BLaER1 treated with 17β-estradiol and CSF1 and Interleukin-3, amounts not matched to agents 10 nM and 100 nM (cell line): Measurements from ENCODE around the gene SPTB.

ENCODE experiments used
- H3K27ac ChIP-seq, 11 experiments: shearing (Covaris generic); formaldehyde crosslinking; 2 replicates each; pipeline ENCODE4 v1.8.1; 2022
- H3K27me3 ChIP-seq, 11 experiments: shearing (Covaris generic); formaldehyde crosslinking; 2 replicates each; pipeline ENCODE4 v1.8.1; 2022
- H3K36me3 ChIP-seq, 11 experiments: shearing (Covaris generic); formaldehyde crosslinking; 2 replicates each; pipeline ENCODE4 v1.8.1; 2022
- H3K4me1 ChIP-seq, 10 experiments: shearing (Covaris generic); formaldehyde crosslinking; 2 replicates each; pipeline ENCODE4 v1.8.1; 2022
- H3K4me2 ChIP-seq, 11 experiments: shearing (Covaris generic); formaldehyde crosslinking; 2 replicates each; pipeline ENCODE4 v1.8.1; 2022
- H3K4me3 ChIP-seq, 10 experiments: shearing (Covaris generic); formaldehyde crosslinking; 2 replicates each; pipeline ENCODE4 v1.8.1; 2022
- H3K9ac ChIP-seq, 11 experiments: shearing (Covaris generic); formaldehyde crosslinking; 2 replicates each; pipeline ENCODE4 v1.8.1; 2022
- H3K9me3 ChIP-seq, 11 experiments: shearing (Covaris generic); formaldehyde crosslinking; replicated peaks in 1 of 11; 2 replicates each; pipeline ENCODE4 v1.8.1; 2022
- H4K20me1 ChIP-seq, 11 experiments: shearing (Covaris generic); formaldehyde crosslinking; 2 replicates each; pipeline ENCODE4 v1.8.1; 2022
- Cebpa-rat ChIP-seq, 11 experiments: shearing (Covaris generic); IDR thresholded peaks; 2 replicates each; pipeline ENCODE4 v1.8.1; 2022

Gene SPTB

DNA sequence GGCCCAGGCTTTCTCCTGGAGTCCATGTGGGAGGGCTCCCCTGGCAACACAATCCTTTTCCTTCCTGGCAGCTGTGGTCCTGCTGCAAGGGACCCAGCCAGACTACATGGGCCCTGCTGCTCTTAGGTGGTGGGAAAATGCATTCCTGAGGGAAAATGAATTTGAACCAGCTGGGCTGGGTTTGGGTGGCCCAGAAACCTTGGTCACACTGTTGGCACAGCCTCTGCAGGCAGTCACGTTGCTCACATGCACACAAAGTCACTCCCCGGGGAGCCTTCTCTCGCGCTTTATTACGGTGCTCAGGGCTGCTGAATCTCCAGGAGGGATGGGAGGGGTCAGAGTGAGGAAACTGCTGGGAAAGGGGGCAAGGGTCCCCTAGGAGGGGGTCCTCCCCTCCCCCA is 158.3 kb downstream of the SPTB start:
- no peaks in the 10 kb centered on the region for H3K36me3 ChIP-seq
- H3K4me2 ChIP-seq: peak overlapping the region; percentile 74 to 96 (median 88)
- no peak for TF ChIP-seq Cebpa-rat (IDR thresholded peaks at IDR 0.05)
- H3K4me3 ChIP-seq: no peak overlapping the region
- H4K20me1 ChIP-seq: peaks cover 0 to 9% (median 0%) of the 10 kb centered on the region in 11 experiments; a peak in 6 of 22 replicates
- H3K9ac ChIP-seq: peak overlapping the region in 3 of 11 experiments; percentile 1 to 37 (median 35); a peak in 2 of 22 replicates
- peaks cover 60 to 89% (median 82%) of the 10 kb centered on the region in 10 experiments for H3K4me1 ChIP-seq
- H3K27ac ChIP-seq: peak overlapping the region in 5 of 11 experiments; percentile 8 to 69 (median 17); a peak in 3 of 22 replicates
- no peaks in the 10 kb centered on the region for H3K9me3 ChIP-seq
- H3K27me3 ChIP-seq: no peaks in the 10 kb centered on the region

DNA sequence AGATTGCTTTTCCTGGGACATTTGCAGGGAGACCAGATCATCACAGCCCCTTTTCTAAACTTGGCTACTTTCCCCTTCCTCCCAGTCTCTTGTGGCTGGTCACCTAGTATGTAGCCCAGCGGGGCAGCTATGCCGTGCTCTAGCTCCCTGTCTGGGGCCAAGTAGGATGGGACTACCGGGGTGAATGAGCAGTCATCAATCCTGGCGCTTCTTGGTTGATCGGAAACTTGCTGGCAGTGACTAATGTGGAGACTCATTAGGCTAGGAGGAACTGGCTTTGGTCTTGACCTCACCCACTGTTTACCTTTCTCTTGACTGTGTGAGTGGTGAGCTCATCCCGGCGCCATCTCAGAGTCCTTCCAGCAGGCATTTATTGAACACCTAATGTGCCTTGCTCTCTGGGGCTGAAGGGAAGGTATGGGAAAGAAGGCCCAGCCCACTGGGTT is 159.6 kb downstream of the SPTB start:
- Histone ChIP-seq H3K27ac (no peak overlapping the region), H3K4me2 (peak overlapping the region in 6 of 11 experiments; percentile 1 to 95 (median 54); a peak in 5 of 22 replicates), H3K4me3 (no peak overlapping the region), H3K9me3 (peaks cover 0 to 5% (median 0%) of the 10 kb centered on the region in 11 experiments; a peak in 5 of 22 replicates), H4K20me1 (peaks cover 0 to 9% (median 0%) of the 10 kb centered on the region in 11 experiments; a peak in 3 of 22 replicates), H3K4me1 (peaks cover 56 to 79% (median 71%) of the 10 kb centered on the region in 10 experiments), H3K27me3 (no peaks in the 10 kb centered on the region), H3K9ac (no peak overlapping the region), H3K36me3 (no peaks in the 10 kb centered on the region)
- TF ChIP-seq Cebpa-rat (IDR thresholded peaks at IDR 0.05): no peak

DNA sequence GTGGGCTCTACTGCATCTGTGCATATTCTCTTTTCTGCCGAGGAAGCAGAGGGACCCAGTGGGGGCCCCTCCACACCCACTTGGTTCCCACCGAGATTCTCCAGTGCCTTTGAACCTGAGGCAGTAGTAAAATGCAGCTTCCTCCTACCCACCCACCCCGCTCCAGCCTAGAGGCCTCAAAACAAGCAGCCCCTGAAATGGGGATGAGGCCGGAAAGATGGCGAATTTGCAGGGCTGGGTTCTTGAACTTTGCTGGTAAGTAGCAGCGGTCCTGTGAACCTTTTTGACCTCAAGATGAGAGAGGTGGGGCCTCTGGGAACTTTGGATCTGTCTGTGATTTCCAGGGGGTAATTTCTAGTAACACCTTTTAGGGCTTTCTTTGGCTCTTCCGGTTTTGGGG is 160.1 kb downstream of the SPTB start:
- Histone ChIP-seq H3K36me3 (no peaks in the 10 kb centered on the region), H3K4me3 (no peak overlapping the region), H3K9me3 (peaks cover 2 to 11% (median 5%) of the 10 kb centered on the region in 11 experiments; a peak in 20 of 22 replicates), H3K4me2 (peak overlapping the region in 2 of 11 experiments; percentile 1 to 28; a peak in 1 of 22 replicates), H4K20me1 (peaks cover 0 to 6% (median 0%) of the 10 kb centered on the region in 11 experiments; a peak in 3 of 22 replicates), H3K9ac (no peak overlapping the region), H3K27ac (no peak overlapping the region), H3K4me1 (peaks cover 57 to 74% (median 66%) of the 10 kb centered on the region in 10 experiments), H3K27me3 (no peaks in the 10 kb centered on the region)
- no peak for TF ChIP-seq Cebpa-rat (IDR thresholded peaks at IDR 0.05)

DNA sequence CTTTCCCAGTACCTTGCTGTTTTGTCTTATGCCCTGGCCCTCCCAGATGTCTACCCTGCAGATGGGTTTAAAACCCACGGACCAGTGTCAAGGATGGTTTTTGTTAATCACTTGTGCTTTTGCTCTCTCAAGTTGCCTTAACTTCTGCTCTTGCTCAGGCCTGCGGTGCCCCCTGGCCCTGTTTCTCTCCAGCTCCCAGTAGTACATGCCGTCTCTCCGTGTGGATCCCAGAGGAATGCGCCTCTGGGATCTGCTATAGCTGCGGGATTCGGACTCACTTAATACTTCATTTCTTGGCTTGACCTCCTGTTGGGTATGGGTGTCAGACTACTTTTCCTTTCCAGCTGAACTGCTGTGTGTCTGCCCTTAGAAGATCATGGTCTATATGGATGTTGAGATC is 160.9 kb downstream of the SPTB start:
- H3K27ac ChIP-seq: no peak overlapping the region
- H3K9ac ChIP-seq: no peak overlapping the region
- peaks cover 55 to 65% (median 59%) of the 10 kb centered on the region in 10 experiments for H3K4me1 ChIP-seq
- H3K9me3 ChIP-seq: peaks cover 10 to 18% (median 14%) of the 10 kb centered on the region in 11 experiments
- no peak overlapping the region for H3K4me3 ChIP-seq
- H3K4me2 ChIP-seq: peak overlapping the region in 3 of 11 experiments; percentile 63 to 70 (median 68); a peak in 4 of 22 replicates
- no peak for TF ChIP-seq Cebpa-rat (IDR thresholded peaks at IDR 0.05)
- no peaks in the 10 kb centered on the region; a peak in 3 of 22 replicates for H4K20me1 ChIP-seq
- no peaks in the 10 kb centered on the region for H3K36me3 ChIP-seq
- no peaks in the 10 kb centered on the region for H3K27me3 ChIP-seq

DNA sequence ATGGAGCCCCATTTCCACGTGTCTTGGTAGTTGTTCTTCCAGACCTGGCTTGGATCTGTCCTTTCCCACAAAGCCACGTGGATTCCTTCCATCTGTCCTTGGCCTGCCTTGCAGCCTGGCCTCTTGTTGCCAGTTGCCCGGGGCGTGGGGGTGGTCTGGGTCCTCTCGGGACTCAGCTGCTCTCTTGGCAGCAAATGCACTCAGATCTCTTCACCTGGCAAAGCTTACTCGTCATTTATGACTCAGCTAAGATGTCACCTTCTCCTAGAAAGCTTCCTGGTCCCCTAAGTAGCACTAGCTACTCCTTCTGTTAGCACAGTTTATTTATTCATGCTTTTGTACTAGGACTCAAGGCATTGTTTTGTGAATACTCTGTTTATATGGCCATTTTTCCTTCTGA is 161.8 kb downstream of the SPTB start:
- Histone ChIP-seq H3K27ac (peak overlapping the region in 1 of 11 experiments; percentile 67; a peak in 1 of 22 replicates), H3K4me2 (peak overlapping the region; percentile 63 to 88 (median 73)), H3K9me3 (peaks cover 18 to 26% (median 23%) of the 10 kb centered on the region in 11 experiments), H3K4me3 (no peak overlapping the region), H3K9ac (no peak overlapping the region), H4K20me1 (no peaks in the 10 kb centered on the region; a peak in 3 of 22 replicates), H3K36me3 (0 out of 22 replicates have a peak, but pooled peaks cover 0 to 5% (median 0%) of the 10 kb centered on the region in 11 experiments), H3K27me3 (no peaks in the 10 kb centered on the region), H3K4me1 (peaks cover 46 to 56% (median 50%) of the 10 kb centered on the region in 10 experiments)
- TF ChIP-seq Cebpa-rat (IDR thresholded peaks at IDR 0.05): no peak

DNA sequence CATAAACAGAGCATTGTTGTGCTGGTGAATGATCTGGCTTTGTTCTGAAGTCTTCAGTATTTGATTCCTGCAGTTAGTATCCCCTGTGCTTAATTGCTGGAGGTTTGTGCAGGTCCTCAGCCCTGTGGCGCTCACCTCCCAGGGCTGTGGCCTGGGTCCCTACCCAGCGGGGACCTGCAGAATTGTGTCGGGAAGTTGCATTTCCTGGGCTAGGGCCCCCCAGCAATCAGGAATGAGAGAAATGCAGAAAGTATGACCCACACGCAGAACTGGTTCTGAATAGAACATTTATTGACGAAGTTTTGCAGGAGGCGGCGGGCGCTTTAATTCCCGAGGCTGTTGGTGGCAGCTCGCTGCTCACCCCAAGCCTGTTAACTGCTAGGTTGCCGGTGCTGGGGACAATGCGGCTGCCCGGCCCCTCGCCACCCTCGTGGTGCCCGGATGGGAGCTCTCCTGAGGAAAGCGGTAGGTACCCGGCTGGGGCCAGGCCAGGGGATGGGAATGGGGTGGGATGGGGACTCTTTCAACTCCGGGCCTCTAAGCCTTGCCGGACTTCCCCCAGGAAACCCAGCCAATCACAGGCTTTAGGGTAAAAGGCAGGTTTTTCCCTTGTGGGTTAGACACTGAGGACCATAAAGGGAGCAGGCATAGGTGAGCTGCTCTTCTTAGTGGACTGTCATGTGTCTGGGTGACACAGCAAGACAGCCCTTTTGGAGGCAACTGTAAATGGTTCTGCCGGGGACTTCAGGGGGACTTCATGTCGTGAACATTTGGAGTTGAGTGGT is 163.9 kb downstream of the SPTB start:
- peaks cover 23 to 40% (median 33%) of the 10 kb centered on the region in 11 experiments for H3K9me3 ChIP-seq
- H3K4me2 ChIP-seq: peak overlapping the region in 1 of 11 experiments; percentile 79; a peak in 1 of 22 replicates
- no peak for TF ChIP-seq Cebpa-rat (IDR thresholded peaks at IDR 0.05)
- peaks cover 26 to 40% (median 32%) of the 10 kb centered on the region in 10 experiments for H3K4me1 ChIP-seq
- no peaks in the 10 kb centered on the region; a peak in 2 of 22 replicates for H4K20me1 ChIP-seq
- H3K9ac ChIP-seq: no peak overlapping the region
- H3K27me3 ChIP-seq: no peaks in the 10 kb centered on the region
- H3K4me3 ChIP-seq: no peak overlapping the region
- 0 out of 22 replicates have a peak, but pooled peaks cover 0 to 5% (median 0%) of the 10 kb centered on the region in 11 experiments for H3K36me3 ChIP-seq
- H3K27ac ChIP-seq: peak overlapping the region in 6 of 11 experiments; percentile 6 to 67 (median 50); a peak in 5 of 22 replicates

DNA sequence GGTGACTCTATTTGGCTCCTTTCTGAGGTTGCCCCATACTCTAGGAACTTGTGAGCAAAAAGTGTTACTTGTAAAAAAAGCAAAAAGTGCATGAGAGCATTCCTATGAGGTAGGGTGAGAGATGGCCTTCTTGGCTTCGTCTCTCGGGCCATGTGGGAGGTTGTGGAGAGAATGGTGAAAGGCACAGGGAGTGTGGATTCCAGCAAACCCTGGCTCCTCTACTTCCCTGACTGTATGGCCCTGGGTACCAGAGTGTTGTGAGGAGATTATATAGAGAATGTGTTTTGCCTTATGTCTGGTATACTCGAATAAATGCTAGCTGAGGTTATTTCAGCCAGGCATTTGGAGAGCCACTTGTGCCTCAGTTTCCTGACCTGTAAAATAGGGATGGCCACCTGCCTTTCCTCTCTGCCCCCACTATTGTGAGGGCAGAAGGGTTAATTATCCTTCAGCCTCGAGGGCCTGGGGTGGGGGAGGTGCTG is 164.5 kb downstream of the SPTB start:
- Histone ChIP-seq H3K9me3 (peaks cover 23 to 40% (median 33%) of the 10 kb centered on the region in 11 experiments), H3K4me3 (no peak overlapping the region), H3K36me3 (0 out of 22 replicates have a peak, but pooled peaks cover 0 to 5% (median 0%) of the 10 kb centered on the region in 11 experiments), H3K9ac (no peak overlapping the region), H3K4me2 (no peak overlapping the region), H3K27me3 (no peaks in the 10 kb centered on the region), H3K27ac (no peak overlapping the region), H3K4me1 (peaks cover 21 to 43% (median 31%) of the 10 kb centered on the region in 10 experiments), H4K20me1 (no peaks in the 10 kb centered on the region)
- no peak for TF ChIP-seq Cebpa-rat (IDR thresholded peaks at IDR 0.05)

DNA sequence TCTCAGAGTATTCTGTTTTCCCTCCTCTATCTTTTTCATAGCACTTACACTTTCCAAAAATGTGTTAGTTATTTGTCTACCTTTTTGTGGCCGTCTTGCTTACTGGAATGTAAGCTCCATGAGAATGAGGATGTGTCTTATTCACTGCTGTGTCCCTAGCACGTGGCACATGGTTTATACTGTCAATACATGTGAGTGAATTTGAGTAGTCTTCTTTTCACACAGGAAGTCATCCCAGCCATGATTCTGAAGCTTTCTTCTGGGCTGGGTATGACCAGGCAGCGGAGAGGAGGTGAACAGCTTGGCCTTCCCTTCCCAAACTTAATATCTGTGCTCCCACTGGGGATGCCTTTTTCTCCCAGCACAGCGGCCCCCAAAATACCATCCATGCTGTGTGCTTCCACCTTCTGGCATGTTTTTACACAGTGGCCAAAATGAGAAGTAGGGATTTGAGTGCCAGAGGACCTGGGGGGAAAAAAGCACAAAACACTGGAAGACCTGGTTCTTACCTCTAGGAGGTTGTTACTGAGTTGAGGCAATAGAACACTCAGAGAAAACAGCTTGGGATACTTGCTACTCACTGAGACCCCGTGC is 165.2 kb downstream of the SPTB start:
- Histone ChIP-seq H3K4me1 (peaks cover 25 to 50% (median 36%) of the 10 kb centered on the region in 10 experiments), H3K4me3 (no peak overlapping the region), H3K27me3 (no peaks in the 10 kb centered on the region), H3K36me3 (0 out of 22 replicates have a peak, but pooled peaks cover 0 to 5% (median 0%) of the 10 kb centered on the region in 11 experiments), H3K27ac (no peak overlapping the region), H4K20me1 (no peaks in the 10 kb centered on the region), H3K9me3 (peaks cover 23 to 40% (median 33%) of the 10 kb centered on the region in 11 experiments), H3K9ac (no peak overlapping the region), H3K4me2 (peak overlapping the region in 1 of 11 experiments; percentile 2; a peak in 1 of 22 replicates)
- no peak for TF ChIP-seq Cebpa-rat (IDR thresholded peaks at IDR 0.05)
